Activated T-cell treated with anti-CD3 and anti-CD28 coated beads for 48 hours (primary cell): ENCODE measurements around the gene PID1.

Source experiments
- DNase-seq: peaks from one replicate; pipeline ENCODE4 v3.0.0-alpha.2; 2020; ENCODE audit warnings: low read depth

PID1 gene, protein sequence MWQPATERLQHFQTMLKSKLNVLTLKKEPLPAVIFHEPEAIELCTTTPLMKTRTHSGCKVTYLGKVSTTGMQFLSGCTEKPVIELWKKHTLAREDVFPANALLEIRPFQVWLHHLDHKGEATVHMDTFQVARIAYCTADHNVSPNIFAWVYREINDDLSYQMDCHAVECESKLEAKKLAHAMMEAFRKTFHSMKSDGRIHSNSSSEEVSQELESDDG

DNA sequence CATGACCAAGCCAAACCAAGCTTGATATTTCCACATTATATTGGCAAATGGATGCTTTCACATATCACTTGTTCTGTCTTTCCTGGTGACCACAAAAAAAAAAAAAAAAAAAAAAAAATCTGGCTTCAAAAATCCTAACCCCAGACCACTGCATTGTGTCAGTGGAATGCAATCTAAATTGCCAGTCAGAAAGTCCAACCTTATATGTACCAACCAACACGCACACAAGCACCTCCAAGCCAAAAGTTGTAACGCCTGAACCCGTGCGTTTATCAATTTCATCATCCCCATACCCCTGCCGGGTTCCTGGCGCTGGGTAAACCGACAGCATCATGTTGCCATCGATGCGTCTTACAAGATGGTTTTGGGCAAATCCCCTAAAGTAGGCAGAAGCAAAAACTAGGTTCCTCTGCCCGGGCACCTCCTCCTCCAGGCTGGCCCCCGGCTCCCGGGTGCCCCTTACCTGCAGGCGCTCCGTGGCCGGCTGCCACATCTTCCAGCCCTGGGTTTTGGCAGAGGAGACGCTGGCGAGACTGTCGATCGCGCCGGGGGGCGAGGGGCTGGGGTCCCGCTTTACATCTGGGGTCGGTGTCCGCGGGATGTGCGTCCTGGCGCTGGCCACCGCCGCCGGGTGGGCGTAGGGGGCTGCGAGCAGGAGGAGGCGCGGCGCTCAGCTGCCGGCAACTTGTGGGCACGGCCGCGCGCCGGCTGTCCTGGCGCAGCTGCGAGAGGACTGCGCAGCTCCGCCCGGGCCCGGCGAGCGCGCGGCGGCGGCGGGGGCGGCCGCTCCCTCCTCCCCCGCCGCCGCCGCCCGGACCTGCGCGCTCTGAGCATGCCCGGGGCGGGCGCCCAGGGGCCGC, at the start of gene PID1:
Gene PID1, minus strand, starts transcription at position 737 of the 860 bp plus-strand sequence. Its CDS starts 244 bp downstream, at position 493.
- DNase-seq: no peak

DNA sequence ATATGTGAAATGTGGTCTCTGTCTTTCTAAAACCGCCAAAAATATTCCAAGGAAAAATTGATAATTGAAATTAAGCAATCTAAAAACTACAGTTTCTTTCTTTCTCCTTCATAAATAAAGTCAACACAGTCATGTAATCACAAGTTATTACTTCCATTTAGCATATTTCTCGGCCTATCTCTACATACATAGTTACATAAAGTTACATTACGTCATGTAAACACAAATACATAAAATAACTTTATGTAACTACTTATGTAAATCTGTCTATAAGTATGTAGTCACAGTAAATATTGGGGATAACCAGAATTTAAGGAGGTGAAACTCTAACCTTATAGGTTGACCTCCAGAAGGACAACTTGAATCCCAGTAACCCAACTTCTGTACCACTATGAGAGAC, 48.5 kb upstream of the PID1 start:
- no peak for DNase-seq

DNA sequence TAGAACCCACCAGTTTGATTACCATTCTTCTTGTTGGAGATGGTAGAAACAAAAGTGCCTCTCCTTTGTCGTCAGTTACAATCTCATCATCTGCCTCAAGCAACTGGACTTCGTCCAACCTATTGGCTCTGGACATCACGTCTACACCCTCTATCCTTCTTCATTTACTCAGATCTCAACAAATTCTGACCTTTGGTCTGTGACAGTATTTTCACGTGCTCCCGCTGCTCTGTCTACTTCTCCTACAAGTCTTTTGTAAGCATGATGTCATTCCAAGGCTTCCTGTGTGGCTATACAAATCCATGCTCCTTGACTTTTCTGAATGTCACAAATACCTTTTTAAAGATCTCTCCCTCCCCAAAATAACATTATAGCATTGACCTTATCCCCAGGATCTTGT, 43.0 kb upstream of the PID1 start:
- DNase-seq: no peak

DNA sequence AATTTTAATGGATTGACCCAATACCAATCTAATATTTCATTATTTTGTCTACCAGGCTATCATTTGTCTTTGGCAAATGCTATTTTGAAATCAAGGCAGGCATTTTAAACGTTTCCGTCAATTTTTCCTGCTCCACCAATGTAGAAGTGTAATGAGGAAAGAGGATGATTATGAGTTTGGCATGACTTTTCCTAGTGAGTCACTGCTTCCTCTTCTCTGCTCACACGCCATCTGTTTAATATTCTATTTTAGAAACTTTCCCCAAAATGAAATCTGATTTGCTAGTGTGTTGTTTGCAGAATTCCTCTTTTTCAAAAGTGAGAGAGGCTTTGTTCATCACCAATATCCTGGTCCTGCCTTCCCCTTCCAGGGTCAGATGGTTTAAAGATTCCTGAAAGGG, 42.5 kb upstream of the PID1 start:
- no peak for DNase-seq

DNA sequence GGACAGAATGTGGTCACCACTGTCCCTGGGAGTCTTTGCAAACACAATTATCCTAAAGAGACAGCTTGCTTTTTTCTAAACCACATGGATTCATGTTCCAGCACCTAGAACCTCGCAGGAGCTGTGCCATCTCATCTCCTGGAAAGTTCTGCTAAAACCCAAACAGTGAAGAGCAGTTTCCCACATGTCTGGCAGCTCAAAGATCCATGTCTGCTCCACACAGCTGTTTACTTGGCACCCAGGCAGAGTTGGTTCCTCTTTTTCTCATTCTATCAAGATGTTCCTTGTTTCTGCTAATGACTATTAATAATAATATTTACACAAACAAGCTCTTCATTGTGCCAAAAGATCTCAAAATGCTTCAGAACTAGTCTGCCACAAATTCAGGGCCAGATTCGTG, 30.1 kb upstream of the PID1 start:
- no peak for DNase-seq

DNA sequence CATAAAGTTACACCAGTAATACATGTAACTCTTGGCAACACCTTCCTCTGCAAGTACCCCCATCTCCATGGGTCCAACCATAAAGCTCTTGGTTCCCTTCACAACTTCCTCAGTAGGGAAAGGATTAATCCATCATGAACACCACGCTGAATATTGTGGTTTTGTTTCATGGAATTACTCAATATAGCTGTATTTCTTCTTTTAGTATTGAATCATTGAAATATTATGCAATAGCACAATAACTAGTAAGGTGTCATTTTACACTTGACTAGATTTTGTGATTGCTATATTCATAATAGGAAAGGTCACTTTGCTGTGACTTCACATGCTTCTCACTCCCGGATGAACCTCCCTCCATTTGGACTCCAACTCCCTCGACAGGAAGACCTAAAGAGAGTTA, 29.7 kb upstream of the PID1 start:
- DNase-seq: no peak

DNA sequence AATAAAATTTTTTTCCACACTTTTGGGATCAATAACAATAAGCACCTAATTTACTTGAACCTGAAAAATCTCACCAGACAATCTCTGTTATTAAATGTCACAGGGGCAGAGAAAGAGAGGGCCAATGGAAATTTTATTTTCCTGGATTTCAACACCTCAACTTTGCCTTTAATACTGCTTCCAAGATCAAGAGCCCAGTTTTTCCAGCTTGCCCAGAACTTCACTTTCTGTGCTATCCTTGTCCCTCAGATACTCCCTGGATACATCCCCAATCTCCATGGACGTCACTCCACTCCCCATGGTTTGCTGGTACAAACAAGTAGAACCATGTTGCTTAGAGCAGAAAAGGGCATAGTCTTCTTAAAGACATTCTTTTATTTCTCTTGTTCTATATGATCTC, 29.3 kb upstream of the PID1 start:
- DNase-seq: no peak

DNA sequence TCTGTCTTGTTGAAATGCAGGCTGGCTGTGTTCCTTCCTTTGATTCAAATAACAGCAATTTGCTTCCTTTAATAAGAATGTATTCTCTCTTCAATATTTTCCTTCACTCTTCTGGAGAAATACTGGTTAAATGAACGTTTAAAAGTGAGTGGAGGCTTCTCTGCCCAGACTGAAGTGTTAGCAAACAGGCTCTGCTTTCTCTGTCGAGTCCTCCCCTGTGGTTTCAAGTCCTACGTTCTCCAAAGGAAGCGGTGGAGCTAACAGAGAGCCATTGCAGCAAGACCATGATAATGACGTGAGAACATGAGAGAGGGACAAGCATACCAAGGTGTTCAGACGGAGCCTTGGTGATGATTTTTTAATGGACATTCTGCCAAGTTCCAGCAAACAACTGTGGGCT, 26.2 kb upstream of the PID1 start:
- no peak for DNase-seq

DNA sequence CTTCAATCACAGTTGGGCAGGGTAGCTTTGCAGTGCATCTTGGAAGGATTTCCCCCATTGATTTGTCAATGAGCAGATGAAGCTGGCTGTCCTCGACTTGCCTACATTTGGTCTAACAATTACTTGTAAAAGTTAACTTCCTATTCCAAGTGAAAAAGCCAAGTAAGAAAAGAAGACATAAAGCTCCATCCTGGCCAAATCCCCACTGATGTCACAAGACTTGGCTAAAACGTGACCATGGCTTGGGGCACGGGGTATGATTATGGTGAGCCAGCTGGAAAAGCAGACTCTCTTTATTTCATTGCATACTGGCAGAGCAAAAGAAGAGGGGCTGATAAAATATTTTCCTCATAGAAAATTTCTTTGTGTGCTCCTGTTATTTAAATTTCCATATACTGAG, 25.4 kb upstream of the PID1 start:
- no peak for DNase-seq

DNA sequence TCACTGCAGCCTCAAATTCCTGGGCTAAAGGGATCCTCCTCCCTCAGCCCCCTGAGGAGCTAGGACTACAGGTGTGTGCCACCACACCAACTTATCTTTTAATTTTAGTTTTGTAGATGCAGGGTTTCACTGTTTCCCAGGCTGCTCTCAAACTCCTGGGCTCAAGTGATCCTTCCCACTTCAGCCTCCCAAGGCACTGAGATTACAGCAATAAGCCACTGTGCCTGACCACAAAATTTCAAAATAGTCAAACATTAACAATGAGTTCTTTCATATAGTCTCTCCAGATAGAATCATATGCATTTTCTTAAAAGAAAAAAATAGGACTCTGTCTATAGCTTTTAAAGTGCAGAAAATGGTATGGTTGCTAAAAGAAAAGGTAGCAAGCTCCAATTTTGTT, 24.9 kb upstream of the PID1 start:
- no peak for DNase-seq

DNA sequence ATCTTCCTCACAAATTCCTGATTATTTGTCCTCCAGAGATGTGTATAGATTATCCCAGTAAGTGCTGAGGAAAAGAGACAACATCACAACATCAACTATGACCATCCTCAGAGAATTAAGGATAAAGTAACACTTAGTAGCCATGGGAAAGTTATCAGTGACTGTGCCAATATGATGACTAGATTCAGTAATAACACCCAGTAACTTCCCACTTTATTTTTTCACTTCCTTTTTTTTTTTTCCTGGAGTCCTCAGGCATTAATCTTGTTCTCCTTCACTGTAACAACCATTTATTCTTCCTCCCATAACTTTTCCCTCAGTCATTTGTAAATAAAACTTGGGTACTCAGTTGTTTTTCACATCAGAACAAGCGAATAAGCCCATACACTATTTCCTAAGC, 16.7 kb upstream of the PID1 start:
- DNase-seq: no peak

DNA sequence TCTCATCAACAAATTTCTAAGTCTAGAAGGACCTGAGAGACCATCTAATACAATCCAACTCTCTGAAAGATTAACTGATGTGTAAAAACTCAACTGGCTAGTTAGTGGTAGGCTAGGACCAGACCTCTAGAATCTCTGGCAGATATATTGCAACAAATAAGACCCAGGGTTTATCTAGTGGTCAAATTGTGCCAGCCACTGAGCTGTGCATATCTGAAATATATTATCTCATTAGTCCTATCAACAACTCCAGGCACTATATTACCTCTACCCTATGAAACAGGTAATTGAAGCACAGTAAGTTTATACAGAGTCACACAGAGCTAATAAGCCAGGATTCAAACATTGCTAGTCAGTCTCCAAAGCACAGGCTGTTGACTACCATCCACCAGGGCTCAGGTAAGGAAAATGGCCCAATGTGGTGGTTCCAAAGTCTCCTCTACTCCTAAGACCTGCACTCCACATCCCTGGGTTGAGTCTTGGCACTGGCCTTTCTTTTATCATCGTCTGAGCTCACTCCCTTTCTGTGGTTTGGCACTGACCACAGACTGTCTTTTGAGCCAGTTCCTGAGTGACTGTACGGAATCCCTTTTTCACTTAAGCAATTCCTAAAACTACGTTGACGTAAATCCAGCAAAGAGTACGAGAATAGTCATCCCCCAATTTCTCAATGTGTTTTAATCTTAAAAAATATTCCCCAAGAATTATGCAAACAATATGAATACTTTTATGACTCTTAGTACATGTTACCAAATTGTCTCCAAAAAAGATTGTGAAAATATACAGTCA, 11.9 kb upstream of the PID1 start:
- no peak for DNase-seq

DNA sequence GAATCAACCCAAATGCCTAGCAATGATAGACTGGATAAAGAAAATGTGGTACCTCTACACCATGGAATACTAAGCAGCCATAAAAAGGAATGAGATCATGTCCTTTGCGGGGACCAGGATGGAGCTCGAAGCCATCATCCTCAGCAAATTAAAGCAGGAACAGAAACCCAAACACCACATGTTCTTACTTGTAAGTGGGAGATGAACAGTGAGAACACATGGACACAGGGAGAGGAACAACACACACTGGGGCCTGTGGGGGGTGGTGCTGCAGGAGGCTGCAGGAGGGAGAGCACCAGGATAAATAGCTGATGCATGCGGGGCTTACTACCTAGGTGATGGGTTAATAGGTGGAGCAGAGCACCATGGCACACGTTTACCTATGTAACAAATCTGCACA, 8.4 kb upstream of the PID1 start:
- DNase-seq: no peak

DNA sequence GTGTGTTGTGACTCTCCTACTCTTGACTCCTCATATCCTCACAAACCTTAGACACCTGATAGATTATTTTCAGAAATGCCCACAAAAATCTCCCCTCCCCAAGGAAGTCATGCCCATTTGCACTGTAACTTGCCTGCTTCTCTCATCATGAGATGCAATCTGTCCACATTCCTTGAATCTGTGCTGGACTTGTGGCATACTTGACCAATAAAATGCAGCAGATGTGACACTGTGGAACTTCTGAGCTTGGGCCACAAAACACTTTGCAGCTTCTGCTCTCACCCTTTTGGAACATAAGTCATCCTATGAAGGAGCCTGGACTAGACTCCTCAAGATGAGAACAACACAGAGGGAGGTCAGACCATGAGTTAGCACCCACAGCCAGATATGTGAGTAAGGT, 4.4 kb upstream of the PID1 start:
- DNase-seq: no peak

DNA sequence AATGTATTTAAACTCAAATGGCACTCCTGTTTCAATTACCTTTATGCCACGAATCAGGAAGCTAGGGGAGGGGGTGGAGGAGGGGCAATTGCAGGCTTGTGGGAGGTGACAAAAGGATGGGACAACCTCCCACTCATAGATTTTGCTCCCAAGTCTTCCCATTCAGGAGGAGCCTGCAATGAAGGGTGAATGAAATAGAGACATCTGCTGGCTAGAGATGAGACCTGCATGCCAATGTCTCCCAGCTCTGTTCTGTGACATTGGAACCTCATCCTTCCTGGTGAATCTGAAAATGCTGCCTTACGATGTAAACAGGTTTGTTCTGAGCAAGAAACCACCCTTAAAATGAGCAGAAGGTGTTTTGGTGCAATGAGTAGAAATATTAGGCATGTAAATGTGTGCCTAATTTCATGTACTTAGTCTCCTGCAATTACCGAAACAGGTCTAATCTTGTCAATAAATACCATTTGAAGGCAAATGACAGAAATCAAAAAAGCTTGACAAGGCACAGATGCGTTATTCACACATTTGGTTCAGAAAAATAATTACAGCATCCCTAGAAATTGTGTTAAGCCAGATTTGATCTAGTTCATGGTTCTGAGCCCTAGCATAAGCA, 2.7 kb upstream of the PID1 start:
- no peak for DNase-seq

DNA sequence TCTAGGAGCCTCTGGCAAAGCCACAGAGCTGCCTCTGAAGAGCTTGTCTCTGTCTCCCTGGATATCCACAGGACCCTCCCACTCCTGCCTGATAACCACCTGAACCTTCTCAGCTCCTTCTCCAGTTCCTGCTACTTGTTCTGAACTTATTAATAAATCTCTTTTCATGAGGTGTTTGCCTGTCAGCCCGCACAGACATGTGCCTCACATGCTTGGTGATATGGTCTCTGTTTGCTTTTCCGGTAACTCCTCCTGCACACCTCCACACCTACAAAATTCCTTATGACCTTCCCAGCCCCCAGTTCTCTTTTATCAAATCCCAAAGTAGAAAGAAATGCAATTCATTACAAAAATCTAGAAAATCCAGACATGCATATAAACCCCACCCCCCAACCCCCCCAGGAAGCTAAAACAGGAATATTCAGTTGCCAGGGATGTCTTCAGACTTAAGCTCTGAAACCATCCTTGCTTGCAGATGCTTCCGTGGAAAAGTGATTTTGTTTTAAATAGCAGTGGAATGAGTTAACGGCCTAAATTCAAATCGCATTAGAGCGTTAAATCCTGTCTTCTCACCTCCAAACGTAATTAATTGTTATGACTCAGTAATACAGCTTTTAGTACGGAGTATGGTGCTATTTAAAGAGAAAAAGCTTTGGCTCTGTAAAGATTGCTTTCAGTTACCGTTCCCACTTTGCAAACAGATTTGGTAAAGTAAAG, 2.1 kb upstream of the PID1 start:
- no peak for DNase-seq

DNA sequence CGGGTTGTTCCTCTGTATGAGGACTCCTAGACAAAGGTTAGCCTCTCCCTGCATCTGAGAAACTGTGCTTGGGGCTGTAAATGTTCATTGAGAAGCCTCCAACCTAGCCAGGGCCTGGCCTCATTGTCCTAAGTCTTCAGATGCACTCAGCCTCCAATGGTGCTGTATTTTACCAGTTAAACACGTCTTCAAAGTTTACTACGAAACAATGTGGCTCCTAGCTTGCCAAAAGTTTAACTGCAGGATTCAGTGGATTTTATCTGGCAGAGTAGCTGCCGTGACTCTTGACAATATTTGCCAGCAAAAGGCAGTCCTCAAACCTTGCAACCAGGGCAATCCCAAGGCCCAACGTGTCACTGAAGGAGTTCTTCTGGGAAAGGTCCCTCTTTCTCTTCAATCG, 1.1 kb downstream of the PID1 start:
- no peak for DNase-seq

DNA sequence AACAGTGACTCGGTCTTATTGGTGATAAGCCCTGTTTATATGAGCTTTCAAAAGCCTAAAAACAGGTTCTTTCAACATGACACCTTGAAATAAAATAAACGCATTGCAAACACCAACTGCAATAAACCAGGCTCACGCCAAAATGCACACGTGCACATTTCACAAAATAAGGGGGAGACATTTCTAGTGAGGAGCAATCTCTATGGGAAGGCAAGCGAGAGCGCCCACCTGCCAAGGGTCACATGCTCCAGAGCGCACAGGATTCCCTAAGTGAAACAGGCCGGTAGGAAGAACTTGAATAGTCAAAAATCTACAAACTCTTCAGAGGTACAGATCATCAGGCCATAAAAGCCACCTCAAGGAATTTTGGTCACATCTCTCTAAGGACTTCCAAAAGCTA, 1.9 kb downstream of the PID1 start:
- DNase-seq: no peak

DNA sequence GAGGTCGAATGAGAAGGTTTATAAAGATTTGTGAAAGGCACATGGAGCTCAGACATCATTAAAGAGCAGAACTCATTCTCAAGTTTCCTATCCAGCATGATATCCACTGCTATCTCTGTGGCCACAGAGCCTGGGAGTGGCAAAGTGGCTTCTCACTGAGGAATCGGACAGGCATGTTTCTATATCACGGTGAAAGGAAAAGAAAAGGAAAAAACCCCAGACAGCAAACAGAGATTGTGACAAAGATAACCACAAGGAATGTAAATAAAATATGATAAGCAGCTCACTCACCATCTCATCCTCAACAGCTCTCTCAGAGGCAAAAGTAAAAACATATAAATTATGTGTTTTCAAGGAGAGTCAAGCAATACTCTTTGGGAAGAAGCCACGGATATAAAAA, 2.5 kb downstream of the PID1 start:
- DNase-seq: no peak

DNA sequence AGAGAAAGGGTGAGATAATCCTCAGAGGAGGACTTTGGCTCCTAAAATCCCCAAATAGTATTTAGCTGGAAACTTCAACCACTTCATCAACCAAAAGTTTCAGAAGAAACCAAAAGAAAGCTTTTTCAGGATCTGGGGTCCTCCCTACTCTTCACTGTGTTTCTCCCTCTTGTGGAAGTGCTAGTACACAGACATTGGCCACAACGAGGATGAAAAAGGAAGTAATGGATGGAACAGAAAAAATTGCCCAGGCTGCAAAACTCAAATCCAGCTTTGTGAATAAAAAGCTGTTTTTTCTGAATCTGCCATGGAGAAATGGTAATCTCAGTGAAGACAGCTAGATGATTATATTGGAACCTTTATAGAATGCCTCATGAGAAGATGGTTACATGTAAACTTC, 4.0 kb downstream of the PID1 start:
- DNase-seq: no peak

DNA sequence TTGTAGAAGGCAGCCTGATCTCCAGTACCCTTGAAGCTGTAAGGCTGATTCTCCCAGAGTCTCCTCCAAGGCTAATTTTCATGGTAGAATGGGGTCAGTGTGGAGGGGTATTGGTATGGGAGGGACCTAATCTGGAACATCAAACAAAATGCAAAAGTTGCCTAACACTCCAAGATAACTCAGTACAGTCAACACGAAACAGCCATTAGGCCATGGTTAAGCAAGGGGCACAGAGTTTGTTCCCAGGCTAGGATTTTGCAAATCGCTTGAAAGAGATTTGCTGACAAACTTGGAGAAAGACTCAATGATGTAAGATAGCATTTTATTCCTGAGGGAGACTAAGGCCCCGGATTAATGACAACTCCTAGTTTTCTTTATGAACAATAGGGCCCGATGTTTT, 5.4 kb downstream of the PID1 start:
- DNase-seq: no peak

DNA sequence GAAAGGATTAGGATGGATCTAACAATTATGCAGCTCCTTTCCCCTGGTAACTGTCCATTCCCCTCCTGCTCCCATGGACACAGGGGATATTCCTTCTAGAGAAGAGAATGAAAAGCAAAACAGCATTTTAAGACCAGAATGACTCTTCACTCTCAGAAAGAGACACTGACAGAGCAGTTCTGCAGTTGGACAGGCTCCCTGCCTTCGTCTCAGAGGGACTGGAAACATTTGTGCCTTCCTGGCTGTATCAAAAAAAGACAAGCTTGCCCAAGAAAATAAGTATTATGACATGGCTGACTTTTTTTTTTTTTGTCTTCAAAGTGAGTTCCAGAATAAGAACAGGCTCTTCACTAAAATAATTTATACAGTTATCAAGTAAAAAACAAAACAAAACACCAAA, 9.5 kb downstream of the PID1 start:
- DNase-seq: no peak
